Renal cortical epithelial cell (primary cell): ENCODE measurements around the gene ABLIM2. TPM values are rescaled to one million over a fixed set of nuclear protein-coding genes. Genes with fewer than 3 reads are reported as not detected.

ENCODE experiments used
- DNase-seq: peaks from one replicate; pipeline ENCODE4 v3.0.0-alpha.2; 2011; ENCODE audit warnings: low read depth
- total RNA-seq: library from RNA; depleted of rRNA; stranded (reverse); fragments of >200 nt; gene quantifications from 2 replicates; pipeline ENCODE4 v1.2.3, GENCODE V29; 2014

The ABLIM2 gene
- 1.2 and 6.1 TPM in 2 replicates for total RNA-seq

GRCh38 chr4:8158710-8159536, at the start of gene ABLIM2:
Gene ABLIM2, minus strand, starts transcription at chr4:8158813. Its CDS starts 124 bp downstream, at chr4:8158689.
- DNase-seq = peak; percentile 93

DNA sequence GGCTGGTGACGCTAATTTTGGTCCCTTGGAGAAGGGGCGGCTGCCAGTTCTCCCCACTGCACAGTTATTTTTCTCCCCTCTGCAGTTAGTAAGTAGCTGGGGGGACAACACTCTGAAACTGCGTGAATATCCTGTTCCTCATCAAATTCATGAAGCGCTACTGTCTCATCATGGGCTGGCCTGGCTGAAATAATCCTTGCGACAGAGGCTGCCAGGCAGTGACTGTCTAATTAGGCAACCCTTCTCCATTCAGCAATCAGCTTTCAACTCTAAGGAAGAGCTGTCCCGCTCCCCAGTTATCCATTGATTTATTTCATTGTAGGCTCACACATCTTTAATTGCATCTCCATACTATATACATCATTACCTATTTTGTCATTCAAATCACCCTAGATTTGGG, 48.7 kb upstream of the ABLIM2 start:
- no peak for DNase-seq

- no peak for DNase-seq
Measured at GRCh38 chr4:8205749-8206611, 47.4 kb upstream of the ABLIM2 start.

GRCh38 chr4:8205241-8205707, 46.7 kb upstream of the ABLIM2 start:
- no peak for DNase-seq

DNA sequence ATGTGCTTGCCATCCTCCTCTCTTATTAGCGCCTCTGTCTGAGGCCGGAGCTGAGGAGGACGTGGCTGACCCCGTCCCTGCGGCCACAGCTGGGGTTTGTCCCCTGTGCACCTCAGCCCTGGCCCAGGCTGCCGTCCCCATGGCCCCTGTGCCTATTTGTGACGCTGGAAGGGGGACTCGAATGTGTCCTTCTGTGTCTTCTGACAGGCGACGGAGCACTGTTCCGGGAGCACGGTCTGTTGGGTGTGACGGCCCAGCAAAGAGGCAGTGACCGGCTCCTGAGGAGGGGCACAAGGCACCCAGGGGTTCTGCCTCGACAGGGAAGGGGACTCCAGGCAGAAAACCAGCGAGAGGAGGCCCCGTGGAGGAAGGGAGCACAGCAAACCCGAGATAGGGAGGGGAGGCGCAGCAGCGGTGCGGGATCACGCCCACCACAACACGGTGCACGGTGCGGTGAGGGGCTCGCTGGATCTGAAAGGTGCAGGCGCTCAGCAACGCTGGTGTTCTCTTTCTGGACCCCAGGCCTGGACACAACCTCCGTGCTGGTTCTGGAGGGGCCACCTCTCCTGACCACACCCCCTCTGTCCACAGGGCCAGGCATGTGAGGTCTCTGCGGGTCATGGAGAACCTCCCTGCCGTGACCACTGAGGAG, 46.1 kb upstream of the ABLIM2 start:
- DNase-seq = no peak

- no peak for DNase-seq
Measured at GRCh38 chr4:8203817-8204216, 45.2 kb upstream of the ABLIM2 start.

DNA sequence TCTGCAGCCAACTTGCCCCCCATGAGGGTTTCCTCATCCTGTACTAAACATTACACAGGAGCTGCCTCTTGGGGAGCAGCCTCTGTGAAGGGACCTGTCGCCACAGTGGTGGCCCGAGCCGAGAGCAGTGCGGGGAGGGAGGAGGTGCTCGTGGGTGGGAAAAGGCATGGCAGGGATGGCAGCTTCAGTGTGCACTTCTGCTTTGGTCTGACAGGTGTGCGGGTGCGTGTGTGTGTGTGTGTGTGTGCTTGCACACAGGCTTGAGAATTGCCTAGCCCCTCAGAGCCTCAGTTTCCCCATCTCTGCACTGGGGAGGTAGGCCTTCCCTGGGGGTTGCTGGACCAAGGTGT, 44.4 kb upstream of the ABLIM2 start:
- no peak for DNase-seq

DNA sequence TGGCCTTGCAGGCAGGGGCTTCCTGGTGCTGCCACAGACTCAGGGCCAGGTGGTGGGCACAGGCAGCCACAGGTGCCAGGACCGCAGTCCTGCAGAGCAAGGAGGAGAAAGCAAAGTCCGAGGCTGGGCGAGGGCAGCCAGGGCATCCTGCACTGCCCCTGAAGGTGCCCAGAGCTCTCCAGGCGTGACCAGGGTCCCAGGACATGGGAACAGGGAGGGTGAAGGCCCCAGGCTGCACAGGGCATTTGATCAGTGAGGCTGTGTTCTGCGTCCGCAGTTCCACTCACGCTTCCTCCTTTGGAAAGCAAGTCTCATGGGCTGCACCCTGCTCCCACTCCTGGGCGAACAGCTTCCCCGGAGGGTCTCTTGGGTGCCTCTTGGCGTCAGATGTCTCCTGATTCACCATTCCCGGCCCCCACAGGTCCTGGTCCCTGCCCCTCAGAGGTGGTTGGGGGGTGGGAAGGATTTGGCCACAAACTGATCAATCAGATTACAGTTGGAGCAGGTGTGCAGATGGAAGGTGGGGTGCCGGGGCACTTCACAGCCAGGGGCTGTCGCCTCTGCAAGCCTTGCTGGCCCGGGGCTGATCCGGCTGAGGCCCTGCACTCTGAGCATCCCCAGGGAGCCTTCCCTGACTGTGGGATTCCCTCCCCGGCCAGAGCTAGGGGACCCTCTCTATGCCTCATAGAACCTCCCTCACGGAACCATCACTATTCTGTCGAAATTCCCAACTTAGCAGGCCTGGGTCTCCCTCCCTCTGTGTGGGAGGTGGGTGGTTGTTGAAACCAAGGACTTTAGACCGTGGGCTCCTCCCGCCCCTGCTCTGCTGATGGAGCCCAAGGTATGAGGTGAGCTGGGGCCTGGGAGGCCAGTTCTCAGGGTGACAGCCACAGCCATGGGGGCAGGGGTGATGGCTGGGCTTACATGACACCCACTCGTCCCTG, 43.8 kb upstream of the ABLIM2 start:
- DNase-seq = no peak

- no peak for DNase-seq
Measured at GRCh38 chr4:8201321-8201781, 42.7 kb upstream of the ABLIM2 start.

GRCh38 chr4:8200302-8200975, 41.8 kb upstream of the ABLIM2 start:
- peak; percentile 61 for DNase-seq

GRCh38 chr4:8199594-8200301, 41.1 kb upstream of the ABLIM2 start:
- no peak for DNase-seq

- DNase-seq = peak; percentile 85
Measured at GRCh38 chr4:8198906-8199593, 40.4 kb upstream of the ABLIM2 start, which contains the start of gene SH3TC1. Gene SH3TC1, plus strand, starts transcription at chr4:8199290. Its CDS starts 5,905 bp downstream, at chr4:8205195.

GRCh38 chr4:8198206-8198905, 39.7 kb upstream of the ABLIM2 start:
- peak; percentile 57 for DNase-seq

GRCh38 chr4:8197521-8197920, 38.9 kb upstream of the ABLIM2 start:
- no peak for DNase-seq

- DNase-seq = no peak
Measured at GRCh38 chr4:8195841-8196458, 37.3 kb upstream of the ABLIM2 start.

GRCh38 chr4:8195431-8195830, 36.8 kb upstream of the ABLIM2 start:
- no peak for DNase-seq

GRCh38 chr4:8194306-8195242, 36.0 kb upstream of the ABLIM2 start:
- no peak for DNase-seq
